ENCODE results near the gene THOC7.

The THOC7 gene

GRCh38 chr3:63886858-63887257 lies 23.3 kb upstream of the THOC7 start:
- no peak for DNase-seq

GRCh38 chr3:63880653-63881052 lies 17.0 kb upstream of the THOC7 start:
- DNase-seq: no peak

- no peak for DNase-seq
Observed at GRCh38 chr3:63878394-63879060, 14.9 kb upstream of the THOC7 start.

GRCh38 chr3:63877737-63878393 lies 14.3 kb upstream of the THOC7 start:
- no peak for DNase-seq

- DNase-seq: no peak
Observed at GRCh38 chr3:63876260-63876659, 12.7 kb upstream of the THOC7 start.

- no peak for DNase-seq
Observed at GRCh38 chr3:63875510-63875909, 11.9 kb upstream of the THOC7 start.

- DNase-seq: no peak
Observed at GRCh38 chr3:63874769-63875168, 11.2 kb upstream of the THOC7 start.

- no peak for DNase-seq
Observed at GRCh38 chr3:63872135-63872924, 8.7 kb upstream of the THOC7 start.

GRCh38 chr3:63870615-63871005 lies 7.0 kb upstream of the THOC7 start:
- no peak for DNase-seq

- no peak for DNase-seq
Observed at GRCh38 chr3:63869940-63870614, 6.5 kb upstream of the THOC7 start.

- DNase-seq: no peak
Observed at GRCh38 chr3:63867225-63867624, 3.6 kb upstream of the THOC7 start.

- DNase-seq: no peak
Observed at GRCh38 chr3:63864965-63865327, 1.3 kb upstream of the THOC7 start.

GRCh38 chr3:63864008-63864964 lies 681 bp upstream of the THOC7 start:
- peak; percentile 75 for DNase-seq

- DNase-seq: no peak
Observed at GRCh38 chr3:63862804-63863149, 828 bp downstream of the THOC7 start.

GRCh38 chr3:63861306-63861705 lies 2.3 kb downstream of the THOC7 start:
- DNase-seq: no peak

- DNase-seq: no peak
Observed at GRCh38 chr3:63860776-63861175, 2.8 kb downstream of the THOC7 start.

GRCh38 chr3:63857311-63857710 lies 6.3 kb downstream of the THOC7 start:
- no peak for DNase-seq

GRCh38 chr3:63855333-63855940 lies 8.2 kb downstream of the THOC7 start:
- DNase-seq: no peak

GRCh38 chr3:63853106-63853505 lies 10.5 kb downstream of the THOC7 start:
- no peak for DNase-seq

GRCh38 chr3:63851287-63851686 lies 12.3 kb downstream of the THOC7 start:
- no peak for DNase-seq

GRCh38 chr3:63849175-63849574 lies 14.4 kb downstream of the THOC7 start:
- no peak for DNase-seq

Data from right kidney (tissue), 1 donor.